Aorta (tissue), 5 donors: ENCODE measurements around the gene DNAH17. TPM values are rescaled to one million over a fixed set of nuclear protein-coding genes. Genes with fewer than 3 reads are reported as not detected.

Experiments used
- ATAC-seq: fragments of 200-7000 bp; cut with Tn5 transposase; one replicate; pipeline ENCODE4 v1.9.1; 2022; ENCODE audit warnings: moderate library complexity; ENCODE audit not compliant: low FRiP score
- DNase-seq, 2 donors: peaks; one replicate each; pipeline ENCODE4 v3.0.0-alpha.2; 2020
- H3K27ac ChIP-seq, 2 donors: one replicate each; pipeline ENCODE4 v1.5.1; 2013; ENCODE audit warnings: low read length in 2 of 2, mild to moderate bottlenecking in 2 of 2, moderate library complexity in 2 of 2, control low read depth in 1 of 2, inconsistent platforms in 1 of 2, low read depth in 1 of 2
- H3K27me3 ChIP-seq, 2 donors: one replicate each; pipeline ENCODE4 v1.6.1; 2013; ENCODE audit warnings: control low read depth in 1 of 2, low read length in 1 of 2, mild to moderate bottlenecking in 1 of 2, moderate library complexity in 1 of 2; ENCODE audit not compliant: insufficient read depth in 2 of 2, control insufficient read depth in 1 of 2
- H3K36me3 ChIP-seq, 2 donors: one replicate each; pipeline ENCODE4 v1.6.1; 2013; ENCODE audit warnings: control low read depth in 1 of 2, low read length in 1 of 2, mild to moderate bottlenecking in 1 of 2; ENCODE audit not compliant: insufficient read depth in 2 of 2, control insufficient read depth in 1 of 2
- H3K4me1 ChIP-seq, 2 donors: one replicate each; pipeline ENCODE4 v1.6.1; 2013; ENCODE audit warnings: low read length in 2 of 2, control low read depth in 1 of 2, mild to moderate bottlenecking in 1 of 2, moderate library complexity in 1 of 2; ENCODE audit not compliant: insufficient read depth in 2 of 2, control insufficient read depth in 1 of 2
- H3K4me3 ChIP-seq, 2 donors: one replicate each; pipeline ENCODE4 v1.5.1; 2013; ENCODE audit warnings: low read length in 2 of 2, control low read depth in 1 of 2, mild to moderate bottlenecking in 1 of 2
- H3K9me3 ChIP-seq: one replicate; pipeline ENCODE4 v1.6.1; 2013; ENCODE audit warnings: mild to moderate bottlenecking, low read length; ENCODE audit not compliant: control insufficient read depth
- WGBS, 2 donors: extraction: QIAGEN DNeasy Blood & Tissue Kit; methylation state at CpG; one replicate each; pipeline ENCODE4 v1.1.7; 2013; 5-methylcytosine and 5-hydroxymethylcytosine counted together
- intact Hi-C, 2 donors: fragments of 100-400 bp; cut with DNase I; formaldehyde crosslinking; loops; one replicate each; pipeline versions ENCODE4 v1.14.2 to v1.15.0; 2022
- polyA plus RNA-seq, 2 donors: library from polyadenylated mRNA; stranded (reverse); fragments of 200-250 nt; gene quantifications; one replicate each; pipeline ENCODE4 v1.2.3, GENCODE V29; 2013
- total RNA-seq, 2 donors: library from RNA; stranded (reverse); fragmentation: NEBNext Ultra II Directional; extraction: Animal tissue kit (Norgen Biotek cat#: 25700); gene quantifications; one replicate each; pipeline ENCODE4 v1.2.1, GENCODE V29; 2021
- donor health status: healthy with polysubstance abuse.
- donor health status: Bipolar disorder and iron deficiency.
- donor health status: DM: no; HTN: no; CAD: no.
- donor health status: DM: no; HTN: no; CAD: no.
- donor health status: DM: yes; HTN: yes; CAD: no.

The DNAH17 gene
- total and polyA plus RNA-seq, 4 donors, result 0.21 to 0.45 TPM; not detected in 2

DNA sequence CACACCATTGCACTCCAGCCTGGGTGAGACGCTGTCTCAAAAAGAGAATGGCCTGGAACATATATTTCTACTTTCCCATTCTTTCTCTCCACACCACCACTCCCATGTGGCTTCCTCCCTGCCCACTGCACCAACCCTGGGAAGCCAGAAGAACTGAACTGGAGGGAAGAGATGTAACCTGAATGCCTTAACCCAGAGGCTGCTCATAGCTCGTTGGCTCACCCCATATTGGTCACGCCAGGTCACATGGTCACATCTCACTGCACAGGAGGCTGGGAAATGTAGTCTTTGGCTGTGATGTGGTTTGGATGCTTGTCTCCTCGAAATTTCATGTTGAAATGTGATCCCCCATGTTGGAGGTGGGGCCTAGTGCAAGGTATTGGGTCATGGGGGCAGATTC, 5.9 kb upstream of the DNAH17 start:
- intact Hi-C loops, result no loop called here
- no peaks in the 10 kb centered on the region for H3K36me3 ChIP-seq
- DNase-seq (peak in 1 of 2 donors; percentile 6), ATAC-seq (no peak)
- H3K27ac ChIP-seq, result no peak overlapping the region
- 50 to 62% methylated on average over 4 of the region's 4 CpGs for WGBS, 2 donors
- no peak overlapping the region for H3K4me3 ChIP-seq
- H3K4me1 ChIP-seq, result no peaks in the 10 kb centered on the region
- no peaks in the 10 kb centered on the region for H3K27me3 ChIP-seq
- no peaks in the 10 kb centered on the region for H3K9me3 ChIP-seq

DNA sequence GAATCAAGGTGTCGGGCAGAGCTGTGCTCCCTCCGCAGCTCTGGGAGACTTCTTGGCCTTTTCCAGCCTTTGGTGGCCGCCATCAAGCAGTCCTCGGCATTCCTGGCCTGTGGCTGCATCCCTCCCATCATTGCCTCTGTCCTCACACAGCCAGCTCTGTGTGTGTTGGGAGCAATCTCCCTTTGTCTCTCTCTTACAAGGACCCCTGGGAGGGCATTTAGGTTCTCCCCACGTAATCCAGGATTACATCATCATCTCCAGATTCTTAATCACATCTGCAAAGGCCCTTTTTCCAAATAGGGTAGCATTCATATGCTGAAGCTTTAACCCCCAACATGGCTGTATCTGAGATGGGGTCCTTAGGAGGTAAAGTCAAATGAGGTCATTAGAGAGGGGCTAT, 4.1 kb upstream of the DNAH17 start:
- WGBS, 2 donors, result 85 to 88% methylated on average over 5 of the region's 5 CpGs
- intact Hi-C loops, result no loop called here
- H3K4me1 ChIP-seq, result no peaks in the 10 kb centered on the region

DNA sequence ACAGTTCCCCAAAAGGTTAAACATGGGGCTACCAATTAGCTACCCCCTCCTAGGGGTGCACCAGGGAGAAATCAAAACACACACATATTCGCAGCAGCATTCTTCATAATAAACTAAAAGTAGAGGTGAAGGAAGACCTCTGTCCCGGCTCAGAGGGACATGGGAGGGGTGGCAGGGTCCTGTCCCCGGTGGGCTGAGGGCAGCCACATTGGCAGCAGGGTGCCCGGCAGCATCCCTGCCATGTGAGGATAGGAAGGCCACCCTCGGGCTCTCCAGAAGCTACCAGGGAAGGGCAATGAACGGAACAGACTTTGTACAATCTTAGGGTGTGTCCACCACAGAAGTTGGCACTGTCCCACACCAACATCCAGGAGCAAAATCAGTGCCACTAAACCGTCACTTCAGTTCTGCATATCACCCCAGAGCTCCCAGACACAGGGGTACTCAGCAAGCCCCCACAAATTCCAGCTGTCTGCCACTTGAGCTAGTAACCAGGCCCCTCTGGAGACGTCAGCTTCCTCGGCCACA, 3.1 kb upstream of the DNAH17 start:
- H3K36me3 ChIP-seq, result no peaks in the 10 kb centered on the region
- DNase-seq (no peak), ATAC-seq (no peak)
- H3K27ac ChIP-seq, result no peak overlapping the region
- intact Hi-C loops, result no loop called here
- H3K9me3 ChIP-seq, result no peaks in the 10 kb centered on the region
- no peaks in the 10 kb centered on the region for H3K27me3 ChIP-seq
- no peaks in the 10 kb centered on the region for H3K4me1 ChIP-seq
- H3K4me3 ChIP-seq, result no peak overlapping the region
- 82 to 84% methylated on average over 9 of the region's 9 CpGs for WGBS, 2 donors

More for the DNA sequence above, 4.1 kb upstream of the DNAH17 start:
- Histone ChIP-seq H3K36me3 (no peaks in the 10 kb centered on the region), H3K4me3 (no peak overlapping the region), H3K27ac (no peak overlapping the region), H3K27me3 (no peaks in the 10 kb centered on the region), H3K9me3 (no peaks in the 10 kb centered on the region)
- ATAC-seq (no peak), DNase-seq (no peak)

DNA sequence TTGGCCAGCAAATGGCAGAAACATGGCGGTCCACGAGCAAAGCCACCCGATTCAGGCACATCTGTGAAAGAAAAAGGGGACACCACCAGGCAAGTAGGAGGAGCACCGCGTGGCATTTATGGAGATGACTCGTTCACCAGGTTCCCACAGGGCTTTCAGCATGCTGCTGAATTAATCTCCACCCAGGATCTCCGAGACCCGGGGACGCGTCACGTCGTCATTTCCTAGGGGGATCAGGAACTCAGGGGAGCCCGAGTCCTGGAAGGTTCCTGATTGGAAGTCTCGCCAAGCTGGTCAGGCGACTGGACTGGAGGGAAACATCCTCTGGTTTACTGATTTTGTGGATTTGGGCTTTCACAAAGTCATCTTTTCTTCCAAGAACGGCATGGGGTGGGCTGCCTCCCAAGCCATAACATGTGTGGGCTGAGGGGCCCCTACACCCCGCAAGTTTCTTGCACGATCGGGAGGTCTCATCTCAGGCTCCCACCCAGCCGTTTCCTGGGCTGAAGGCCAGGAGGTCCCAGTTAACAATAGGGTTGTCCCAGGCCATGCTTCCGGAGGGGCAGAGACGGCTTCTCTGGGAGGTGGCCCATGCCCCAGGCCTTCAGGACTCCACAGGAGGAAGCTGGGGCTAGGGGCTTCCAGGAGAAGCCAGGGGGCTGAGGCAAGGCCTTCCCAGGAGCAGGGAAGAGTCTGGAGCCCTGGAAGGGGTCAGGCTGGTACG, 645 bp downstream of the DNAH17 start:
- H3K4me1 ChIP-seq, result no peaks in the 10 kb centered on the region

DNA sequence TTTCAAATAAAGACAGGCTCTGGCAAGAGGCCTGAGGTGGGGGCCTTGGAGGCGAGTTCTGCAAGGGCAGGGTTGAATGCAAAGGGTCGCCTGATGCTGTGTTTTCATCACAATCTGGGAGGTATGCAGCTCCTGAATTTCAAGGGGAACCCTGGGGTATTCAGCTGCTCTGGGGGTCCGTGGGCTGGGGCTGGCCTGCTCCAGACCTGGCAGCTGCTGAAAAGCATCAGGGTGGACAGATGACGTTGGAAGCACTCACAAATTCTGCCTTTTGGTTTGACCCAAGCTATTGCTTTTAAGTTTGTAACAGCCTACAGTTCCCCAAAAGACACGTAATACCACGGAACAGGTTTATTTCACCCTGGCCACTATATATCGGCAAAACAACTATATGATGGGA, 1.3 kb downstream of the DNAH17 start:
- H3K36me3 ChIP-seq, result no peaks in the 10 kb centered on the region
- ATAC-seq, result no peak
- 89 to 92% methylated on average over 7 of the region's 7 CpGs for WGBS, 2 donors
- H3K4me3 ChIP-seq, result no peak overlapping the region
- no peak overlapping the region for H3K27ac ChIP-seq
- DNase-seq, result peak in 1 of 2 donors; percentile 12
- no peaks in the 10 kb centered on the region for H3K4me1 ChIP-seq
- intact Hi-C loops, result no loop called here
- H3K27me3 ChIP-seq, result no peaks in the 10 kb centered on the region
- no peaks in the 10 kb centered on the region for H3K9me3 ChIP-seq

More for the DNA sequence above, 645 bp downstream of the DNAH17 start:
- ATAC-seq (no peak), DNase-seq (peak in 1 of 2 donors; percentile 17)
- 83 to 88% methylated on average over 23 of the region's 23 CpGs for WGBS, 2 donors
- Histone ChIP-seq H3K4me3 (no peak overlapping the region), H3K27ac (no peak overlapping the region), H3K36me3 (no peaks in the 10 kb centered on the region), H3K27me3 (no peaks in the 10 kb centered on the region), H3K9me3 (no peaks in the 10 kb centered on the region)
- intact Hi-C loops, result no loop called here

DNA sequence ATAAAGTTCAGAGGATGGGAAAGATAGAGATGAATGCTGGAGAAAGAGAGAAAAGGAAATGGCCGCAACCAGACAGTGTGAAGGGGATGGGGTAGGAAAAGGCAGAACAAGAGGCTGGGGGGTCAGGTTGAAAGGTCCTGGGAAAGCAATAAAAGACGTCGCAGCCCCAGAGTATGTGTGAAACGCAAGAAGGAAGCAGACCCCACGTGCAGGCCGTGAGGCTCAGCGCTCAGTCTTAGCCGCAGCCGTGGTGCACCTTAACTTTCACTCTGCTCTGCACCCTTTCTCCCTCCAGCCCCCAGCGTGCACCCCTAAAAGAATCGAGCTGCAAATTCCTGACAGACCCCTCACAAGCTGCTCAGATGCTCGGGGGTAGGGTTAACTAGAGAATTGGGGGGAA, 1.9 kb downstream of the DNAH17 start:
- Histone ChIP-seq H3K9me3 (no peaks in the 10 kb centered on the region), H3K27ac (no peak overlapping the region), H3K4me3 (no peak overlapping the region), H3K36me3 (no peaks in the 10 kb centered on the region), H3K4me1 (no peaks in the 10 kb centered on the region), H3K27me3 (no peaks in the 10 kb centered on the region)
- intact Hi-C loops, result no loop called here
- ATAC-seq, result no peak
- peak in 1 of 2 donors; percentile 29 for DNase-seq
- WGBS, 2 donors, result 68 to 73% methylated on average over 12 of the region's 12 CpGs

DNA sequence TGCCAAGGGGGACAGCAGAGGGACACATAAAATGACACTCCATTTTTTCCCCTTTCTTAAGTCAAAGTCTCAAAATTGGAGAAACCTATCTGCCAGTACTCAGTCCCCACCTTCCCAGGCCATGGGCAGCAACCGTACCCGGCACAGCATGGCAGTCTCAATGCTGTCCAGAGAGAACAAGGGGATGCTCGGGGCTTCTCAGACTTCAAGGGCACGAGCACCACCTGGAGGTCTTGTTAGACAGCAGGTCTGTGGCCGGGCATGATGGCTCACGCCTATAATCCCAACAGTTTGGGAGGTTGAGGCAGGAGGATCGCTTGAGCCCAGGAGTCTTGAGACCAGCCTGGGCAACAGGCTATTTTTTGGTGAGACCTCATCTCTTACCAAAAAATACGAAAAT, 3.2 kb downstream of the DNAH17 start:
- Histone ChIP-seq H3K4me3 (no peak overlapping the region), H3K36me3 (no peaks in the 10 kb centered on the region), H3K27me3 (no peaks in the 10 kb centered on the region), H3K4me1 (no peaks in the 10 kb centered on the region), H3K9me3 (no peaks in the 10 kb centered on the region), H3K27ac (no peak overlapping the region)
- peak in 1 of 2 donors; percentile 35 for DNase-seq
- ATAC-seq, result no peak
- WGBS, 2 donors, result 94 to 95% methylated on average over 8 of the region's 8 CpGs
- intact Hi-C loops, result no loop called here

DNA sequence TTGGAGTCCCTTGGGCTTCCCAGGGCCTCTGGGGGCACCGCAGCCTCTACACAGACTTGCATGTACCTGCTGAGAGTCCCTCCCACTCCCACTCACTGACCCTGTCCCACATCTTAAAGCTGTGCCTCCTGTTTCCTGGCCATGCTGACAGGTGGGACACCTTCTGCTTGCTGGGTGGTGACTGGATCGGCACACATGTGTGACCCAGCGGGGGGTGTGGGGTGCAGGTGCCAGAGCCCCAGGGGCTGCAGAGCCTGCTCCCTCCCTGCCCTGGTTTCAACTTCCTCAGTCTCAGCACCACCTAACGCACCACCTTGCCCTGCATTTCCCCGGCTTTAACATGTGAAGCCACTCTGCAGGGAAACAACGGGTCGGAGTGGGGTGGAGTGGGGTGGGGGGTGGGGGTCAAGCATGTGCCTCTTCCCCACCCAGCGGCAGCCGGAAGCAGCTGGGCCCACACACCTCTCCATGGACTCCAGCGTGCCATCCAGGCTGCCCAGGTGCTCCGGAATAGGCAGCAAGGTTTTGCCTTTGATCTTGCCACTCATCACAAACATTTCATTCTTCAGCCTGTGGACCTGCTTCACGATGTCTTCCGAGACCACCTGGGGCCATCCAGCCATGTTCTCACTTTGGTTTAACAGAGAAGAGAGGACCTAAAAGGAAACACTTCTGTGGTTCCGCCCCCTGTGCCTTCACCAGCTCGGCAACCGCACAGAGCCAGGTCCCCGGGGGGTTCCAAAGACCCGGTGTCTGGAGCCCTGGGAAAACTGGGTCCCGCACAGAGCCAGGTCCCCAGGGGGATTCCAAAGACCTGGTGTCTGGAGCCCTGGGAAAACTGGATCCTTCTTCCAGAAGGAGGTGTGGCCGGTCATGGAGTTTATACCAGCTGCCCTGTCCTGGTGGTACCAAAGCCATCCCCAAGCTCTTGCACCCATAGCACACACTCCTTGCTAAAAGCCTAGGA, 4.7 kb downstream of the DNAH17 start:
- no peak for DNase-seq
- no peaks in the 10 kb centered on the region for H3K4me1 ChIP-seq
- no peaks in the 10 kb centered on the region for H3K27me3 ChIP-seq
- no peaks in the 10 kb centered on the region for H3K36me3 ChIP-seq
- WGBS, 2 donors, result 61 to 66% methylated on average over 20 of the region's 20 CpGs
- no peak overlapping the region for H3K27ac ChIP-seq
- peak; percentile 14 for ATAC-seq
- no peak overlapping the region for H3K4me3 ChIP-seq
- H3K9me3 ChIP-seq, result no peaks in the 10 kb centered on the region
- intact Hi-C loops, result no loop called here
